GM18867 (cell line): Measurements from ENCODE around the gene COL4A2.
"Not testable (repeated sequence)": the region's sequence is repeated elsewhere in the genome, so short reads cannot be mapped to it uniquely, and the experiment has no call there.

Experiments used
- ATAC-seq: cut with Tn5 transposase; IDR thresholded peaks from one replicate; pipeline ENCODE4 v1.9.1; 2021; ENCODE audit warnings: mild to moderate bottlenecking, moderate library complexity; ENCODE audit not compliant: unreplicated experiment

COL4A2 gene

DNA sequence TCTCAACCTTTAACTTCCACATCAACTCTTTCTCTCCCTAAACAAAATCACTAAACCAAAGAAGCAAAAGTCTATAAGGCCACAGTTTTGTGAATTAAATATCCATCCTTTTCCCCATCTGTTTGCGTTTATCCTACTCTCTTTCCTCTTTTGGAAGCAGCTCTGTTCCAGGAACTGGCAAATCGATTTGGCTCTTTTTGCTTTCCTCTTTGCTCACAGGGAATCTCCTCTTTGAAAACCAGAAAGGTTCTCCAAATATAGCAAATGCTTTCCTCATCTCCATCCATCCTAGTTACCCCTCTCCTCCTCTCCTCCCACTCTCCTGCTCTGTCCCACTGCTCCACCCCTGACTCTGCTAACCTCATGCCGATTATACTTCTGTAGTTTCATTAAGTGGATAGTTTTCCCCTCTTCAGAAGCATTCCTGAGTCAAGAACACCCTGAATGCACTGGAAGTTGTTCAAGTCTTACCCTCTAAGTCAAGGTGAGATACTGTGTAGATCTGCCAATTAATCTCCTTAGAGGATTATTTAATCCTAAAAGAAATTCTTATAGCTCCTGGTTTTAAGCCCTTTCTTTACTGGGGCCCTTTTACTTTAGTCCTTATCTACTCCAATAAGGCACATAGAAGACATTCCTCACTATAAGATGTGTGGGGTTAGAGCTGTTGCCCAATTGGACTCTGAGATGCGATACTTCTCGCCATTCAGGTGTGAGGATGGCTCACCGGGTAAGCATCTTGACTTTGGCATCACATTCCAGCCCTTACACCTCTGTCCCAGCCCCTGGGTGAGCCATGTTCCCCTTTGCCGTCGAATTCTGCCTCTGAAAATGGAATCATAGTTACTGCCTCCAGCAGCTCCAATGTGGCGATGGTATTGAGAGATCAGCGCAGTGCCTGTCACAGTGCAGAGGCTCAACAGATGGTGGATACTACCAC, 67.6 kb downstream of the COL4A2 start:
- no peak for ATAC-seq

DNA sequence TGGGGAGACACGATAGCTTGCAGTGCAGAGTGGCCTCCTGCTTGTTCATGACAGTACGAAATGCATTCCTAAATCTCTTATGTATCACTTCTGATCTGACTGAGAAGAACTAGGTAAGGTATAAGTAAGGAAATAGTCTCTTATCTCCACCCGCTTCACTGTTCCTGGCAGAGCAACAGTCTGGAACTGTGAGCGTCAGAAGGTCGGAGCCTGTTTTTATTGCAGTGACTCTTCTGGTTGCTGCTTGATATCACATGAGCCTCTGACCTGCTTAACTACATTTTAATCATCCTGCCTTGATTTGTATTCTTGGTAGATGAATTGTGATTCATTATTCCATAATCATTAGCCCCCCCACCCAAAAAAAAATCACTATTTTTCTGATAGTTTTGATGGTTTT, 69.0 kb downstream of the COL4A2 start:
- no peak for ATAC-seq

GRCh38 chr13:110377178-110377825, 70.2 kb downstream of the COL4A2 start:
- no peak for ATAC-seq

DNA sequence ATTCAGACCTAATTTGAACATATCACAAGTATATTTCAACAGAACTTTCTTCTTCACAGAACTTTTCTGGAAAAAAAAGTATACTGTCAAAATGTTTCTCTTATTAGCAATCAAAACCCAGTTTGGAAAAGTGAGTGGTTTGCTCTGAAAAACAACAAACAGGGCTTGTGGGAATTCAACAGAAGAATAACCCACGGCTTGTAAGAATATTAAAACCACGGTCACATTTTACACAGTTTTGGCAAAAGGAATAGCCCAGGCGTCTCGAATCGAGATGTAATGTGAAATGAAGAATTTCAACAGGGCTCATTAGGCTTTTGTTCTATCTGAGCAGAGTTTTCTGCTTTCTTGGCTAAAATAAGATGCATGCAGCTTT, 70.7 kb downstream of the COL4A2 start:
- no peak for ATAC-seq

DNA sequence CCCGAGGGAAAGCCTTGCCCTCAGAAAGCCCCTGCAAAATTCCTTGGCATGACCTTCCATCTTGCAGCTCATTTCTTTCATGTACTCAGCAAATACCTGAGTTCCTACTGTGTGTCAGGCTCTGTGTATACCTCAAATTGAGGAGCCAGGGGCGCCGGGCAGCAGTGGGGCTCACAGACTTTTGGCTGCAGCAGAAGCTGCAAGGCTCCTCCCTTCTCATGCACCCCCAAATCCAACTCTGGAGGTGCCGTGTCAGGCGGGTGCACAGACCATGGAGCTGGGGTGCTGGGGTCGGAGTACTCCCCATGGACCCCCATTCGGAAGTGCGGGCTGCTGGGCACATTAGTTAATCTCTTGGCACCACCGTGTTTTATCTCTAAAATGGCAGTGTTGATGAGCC, 72.3 kb downstream of the COL4A2 start:
- ATAC-seq = no peak

DNA sequence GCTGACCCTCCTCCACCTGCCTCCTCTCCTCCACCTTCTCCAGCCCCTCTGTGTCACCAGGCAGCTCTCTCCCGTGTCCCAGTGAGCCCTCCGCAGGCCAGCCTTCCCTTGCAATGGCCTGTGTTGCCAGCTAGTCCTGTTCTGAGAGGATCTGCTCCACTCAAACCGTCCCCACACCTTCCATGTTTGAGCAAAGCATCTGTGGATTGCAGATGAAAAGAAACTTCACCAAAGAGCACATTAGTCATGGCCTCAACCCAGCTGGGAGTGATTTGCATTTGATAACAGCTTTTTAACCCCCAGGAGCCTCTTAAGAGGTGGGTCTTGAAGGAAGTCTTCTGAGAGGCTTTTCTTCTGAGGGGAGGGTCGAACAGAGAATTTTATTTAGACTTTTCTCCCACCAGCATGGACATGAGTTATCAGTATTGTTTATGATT, 72.8 kb downstream of the COL4A2 start:
- ATAC-seq = no peak

GRCh38 chr13:110380359-110381028, 73.4 kb downstream of the COL4A2 start:
- no peak for ATAC-seq

DNA sequence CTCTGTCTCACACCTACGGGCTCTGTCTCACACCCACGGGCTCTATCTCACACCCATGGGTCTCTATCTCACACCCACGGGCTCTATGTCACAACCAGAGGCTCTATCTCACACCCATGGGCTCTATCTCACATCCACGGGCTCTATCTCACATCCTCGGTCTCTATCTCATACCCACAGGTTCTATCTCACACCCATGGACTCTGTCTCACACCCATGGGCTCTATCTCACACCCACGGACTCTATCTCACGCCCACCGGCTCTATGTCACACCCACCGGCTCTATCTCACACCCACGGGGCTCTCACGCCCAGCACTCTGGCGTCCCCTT, 73.9 kb downstream of the COL4A2 start:
- ATAC-seq = no peak

DNA sequence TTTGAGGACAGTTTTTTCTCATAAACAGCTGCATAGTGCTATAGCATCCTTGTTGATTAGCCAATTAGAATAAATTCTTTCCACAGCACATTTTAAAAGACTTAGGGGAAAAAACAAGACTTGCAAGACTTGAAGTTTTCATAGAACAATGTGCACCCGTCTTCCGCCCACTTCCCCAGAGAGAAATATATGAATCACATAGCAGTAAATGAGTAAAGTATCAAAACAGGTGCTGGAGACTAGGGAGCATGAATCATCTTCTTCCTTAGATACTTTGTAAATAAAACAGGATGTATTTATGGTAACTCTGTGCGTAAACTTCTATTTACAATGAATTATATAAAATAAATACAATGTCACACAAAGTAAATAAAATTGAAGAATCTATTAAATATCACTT, 75.1 kb downstream of the COL4A2 start:
- no peak for ATAC-seq

DNA sequence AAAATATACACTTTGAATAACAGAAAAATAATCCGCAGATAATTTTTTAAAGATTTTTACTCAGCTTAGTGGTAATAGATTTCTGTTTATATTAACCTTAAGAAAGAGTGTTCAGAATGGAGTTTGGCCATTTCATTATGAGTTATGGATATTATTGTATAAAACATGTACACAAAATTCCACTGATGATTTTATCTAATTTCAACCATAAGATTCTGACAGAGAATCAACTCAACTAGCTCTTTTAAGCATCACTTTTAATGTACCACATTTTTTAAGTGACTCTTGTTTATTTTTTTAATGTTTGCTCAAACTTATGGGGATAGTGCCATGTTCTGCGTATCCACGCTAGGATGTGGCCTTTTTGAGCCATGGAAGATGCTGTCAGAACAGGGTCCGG, 75.7 kb downstream of the COL4A2 start:
- no peak for ATAC-seq

GRCh38 chr13:110387451-110388107, 80.5 kb downstream of the COL4A2 start:
- peak; percentile 65 for ATAC-seq

GRCh38 chr13:110388108-110388943, 81.2 kb downstream of the COL4A2 start:
- no peak for ATAC-seq

DNA sequence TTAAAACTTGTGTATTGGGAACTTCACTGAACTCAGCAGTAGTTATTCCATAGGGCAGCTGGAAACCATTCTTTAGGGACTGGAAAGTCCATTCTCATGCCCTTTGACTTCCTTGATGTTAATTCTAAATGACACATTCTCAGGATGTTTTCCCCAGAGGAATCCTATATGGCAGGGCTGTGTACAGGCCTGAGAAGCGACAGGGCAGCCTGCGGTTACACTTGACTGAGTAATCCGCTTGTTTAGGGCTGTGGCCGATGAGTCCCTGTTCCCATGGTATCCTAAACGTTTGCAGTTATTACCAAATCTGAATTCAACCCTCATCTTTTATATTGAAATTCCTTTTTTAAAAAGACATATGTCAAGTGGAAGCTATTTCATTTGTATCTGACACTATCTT, 83.5 kb downstream of the COL4A2 start:
- no peak for ATAC-seq

DNA sequence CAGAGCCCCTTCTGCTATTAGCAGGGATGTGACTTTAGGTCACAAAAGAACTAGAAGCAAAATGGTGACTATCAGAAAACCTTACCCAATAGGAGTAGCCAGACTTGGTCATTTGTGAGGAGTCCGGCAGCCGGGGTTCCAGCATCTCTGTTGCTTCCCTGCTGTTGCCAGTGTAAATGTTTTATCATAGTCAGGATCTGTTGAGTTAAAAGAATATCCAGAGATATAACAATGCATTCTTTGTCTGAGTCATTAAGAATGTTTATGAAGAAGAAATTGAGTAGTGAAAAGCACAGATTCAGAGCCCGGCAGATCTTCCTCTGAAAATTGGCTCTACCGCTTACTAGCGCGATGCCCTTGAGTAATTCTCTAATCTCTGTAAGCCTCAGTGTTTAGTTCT, 84.2 kb downstream of the COL4A2 start:
- no peak for ATAC-seq

DNA sequence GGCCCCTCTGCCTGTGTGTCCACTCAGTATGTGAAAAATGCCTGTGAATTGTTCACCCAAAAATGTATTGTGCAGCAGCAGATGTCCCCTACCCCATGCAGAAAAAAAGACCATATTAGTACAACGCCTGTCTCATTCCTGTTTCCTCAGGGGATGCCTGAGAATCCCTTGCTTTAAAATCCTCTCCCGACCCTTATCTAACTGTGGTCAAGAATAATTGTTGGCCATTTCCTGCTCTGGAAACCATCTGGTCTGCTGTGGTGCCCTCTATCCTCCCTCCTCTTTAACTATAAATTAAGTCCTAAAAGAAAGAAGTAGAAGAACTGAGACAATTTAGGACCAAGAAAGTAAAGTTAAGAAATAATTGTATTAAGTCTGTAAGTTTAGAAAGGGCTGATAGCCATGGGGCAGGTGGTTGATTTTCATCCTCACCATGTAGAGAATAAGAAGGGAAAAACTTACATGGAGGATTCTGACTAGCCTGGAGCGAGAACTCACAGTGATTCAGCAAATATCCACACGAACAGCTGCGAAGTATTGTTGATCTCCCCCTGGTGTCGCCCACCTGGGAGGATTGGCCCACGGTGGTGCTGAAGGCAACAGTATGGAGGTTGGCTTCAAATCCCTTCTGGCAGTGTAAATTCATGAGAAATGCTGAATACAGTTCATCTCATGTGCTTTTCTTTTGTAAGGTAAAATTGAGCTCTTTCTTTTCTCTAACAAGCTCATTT, 85.6 kb downstream of the COL4A2 start:
- no peak for ATAC-seq

DNA sequence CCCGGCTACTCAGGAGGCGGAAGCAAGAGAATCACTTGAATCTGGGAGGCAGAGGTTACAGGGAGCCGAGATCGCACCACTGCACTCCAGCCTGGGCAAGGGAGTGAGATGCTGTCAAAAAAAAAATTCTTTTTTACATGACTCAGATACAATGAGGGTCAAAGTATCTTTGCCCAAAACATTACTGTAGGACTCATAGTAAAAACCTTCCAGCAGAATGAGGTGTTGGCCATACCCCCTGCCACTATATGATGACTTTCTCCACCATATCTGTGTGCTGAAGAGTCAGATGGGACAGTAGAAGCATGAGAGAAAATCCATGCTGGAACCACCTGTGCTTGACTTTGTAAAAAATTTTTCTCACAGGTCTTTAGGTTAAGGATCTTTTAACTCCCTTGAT, 86.7 kb downstream of the COL4A2 start:
- ATAC-seq = no peak

DNA sequence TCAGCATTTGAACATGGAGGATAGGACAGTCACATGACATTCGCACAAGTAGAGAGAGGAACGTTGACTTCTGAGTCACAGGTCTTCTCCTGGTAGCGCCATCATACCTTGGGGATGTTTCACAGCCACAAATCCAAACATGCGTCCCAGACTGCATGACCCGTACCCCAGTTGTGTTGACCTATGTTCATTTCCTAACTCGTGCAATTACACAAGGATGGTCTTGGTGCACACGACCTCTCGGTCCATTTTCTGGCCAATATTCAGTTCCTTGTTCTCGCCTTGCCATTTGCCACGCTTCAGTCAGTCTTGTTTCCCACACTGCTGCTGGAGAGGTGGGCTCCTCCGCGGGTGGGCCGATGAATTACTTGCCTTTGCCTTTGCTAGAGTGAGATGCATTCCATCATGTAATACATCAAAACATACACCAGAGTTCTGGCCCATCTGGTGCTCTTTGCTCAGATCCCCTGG, 87.3 kb downstream of the COL4A2 start:
- ATAC-seq = no peak

GRCh38 chr13:110395616-110396015, 88.5 kb downstream of the COL4A2 start:
- ATAC-seq = not testable (repeated sequence)

DNA sequence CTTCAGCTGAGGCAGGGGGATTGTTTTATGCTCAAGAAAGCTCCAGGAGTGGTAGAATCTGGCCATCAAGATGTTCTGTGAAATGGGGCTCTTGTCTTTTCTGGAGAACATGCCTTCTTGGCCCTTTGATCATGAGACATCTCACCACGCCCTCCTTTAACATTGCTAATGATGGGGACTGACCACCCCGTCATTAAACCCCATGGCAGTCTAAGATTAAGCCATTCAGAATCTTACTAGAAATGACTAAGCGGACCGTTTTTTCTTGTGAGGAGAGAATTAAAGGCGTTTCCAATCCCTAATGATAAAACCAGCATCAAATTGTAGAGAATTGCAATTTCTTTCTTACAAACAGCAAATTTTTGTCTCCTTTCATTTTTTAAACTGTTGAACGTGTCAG, 89.4 kb downstream of the COL4A2 start:
- no peak for ATAC-seq

GRCh38 chr13:110396913-110397381, 89.9 kb downstream of the COL4A2 start:
- no peak for ATAC-seq
